ENCODE measurements around the gene EFR3B. TPM values are rescaled to one million over a fixed set of nuclear protein-coding genes. Genes with fewer than 3 reads are reported as not detected.

The EFR3B gene
- total and polyA plus RNA-seq, 2 of the 13 experiments (the other 11 are each of a cell fraction or from before 2014, with no cell fraction given) = 0.42 TPM

DNA sequence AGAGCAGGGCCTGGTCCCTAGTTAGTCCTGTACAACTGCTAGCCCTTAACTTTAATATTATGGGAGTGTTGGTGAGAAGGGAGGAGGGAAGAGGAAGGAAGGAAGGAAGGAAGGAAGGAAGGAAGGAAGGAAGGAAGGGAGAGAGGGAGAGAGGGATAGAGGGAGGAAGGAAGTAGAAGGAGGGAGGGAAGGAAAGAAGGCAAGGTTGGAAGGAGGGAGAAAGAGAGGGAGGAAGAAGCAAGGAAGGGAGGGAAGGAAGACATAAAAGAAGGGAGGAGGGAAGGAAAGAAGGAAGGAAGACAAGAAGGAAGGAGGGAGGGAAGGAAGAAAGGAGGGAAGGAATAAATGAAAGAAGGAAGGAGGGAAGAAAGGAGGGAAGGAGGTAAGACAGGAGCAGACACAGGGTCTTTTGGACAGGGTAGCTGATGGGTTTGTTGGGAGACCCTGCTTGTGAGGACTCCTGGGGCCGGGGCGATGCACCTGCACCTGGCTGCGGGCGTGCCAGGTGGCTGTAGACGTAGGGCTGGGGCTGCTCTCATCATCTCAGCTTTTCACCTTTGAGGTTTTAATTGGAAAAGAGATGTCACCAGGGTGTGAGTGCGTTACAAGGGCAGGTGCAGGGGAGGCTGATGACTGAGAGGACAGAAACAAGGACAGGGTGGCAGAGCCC, 132.5 kb downstream of the EFR3B start (continued):
- TF ChIP-seq ZSCAN20 (CRISPR knock-in tag; IDR thresholded peaks at IDR 0.05; ENCODE audit: borderline replicate concordance) (no peak), TEAD2 (CRISPR knock-in tag; IDR thresholded peaks at IDR 0.05) (no peak), HCFC1 (IDR thresholded peaks at IDR 0.05; ENCODE audit: low read depth, low read length) (no peak), DNMT3B (CRISPR knock-in tag; conservative IDR thresholded peaks at IDR 0.05) (no peak), GABPB1 (CRISPR knock-in tag; IDR thresholded peaks at IDR 0.05) (no peak), NFE2 (CRISPR knock-in tag; IDR thresholded peaks at IDR 0.05) (no peak), GLMP (CRISPR knock-in tag; IDR thresholded peaks at IDR 0.05; ENCODE audit: borderline replicate concordance) (no peak), SP4 (CRISPR knock-in tag; IDR thresholded peaks at IDR 0.05) (no peak), ZNF546 (CRISPR knock-in tag; conservative IDR thresholded peaks at IDR 0.05) (no peak), SKI (IDR thresholded peaks at IDR 0.05; ENCODE audit: partially characterized antibody) (no peak), FOXK2 (IDR thresholded peaks at IDR 0.05) (0 out of 2 replicates have a peak, but pooled peaks have one; percentile 31), EED (CRISPR knock-in tag; IDR thresholded peaks at IDR 0.05) (no peak), ZNF276 (CRISPR knock-in tag; IDR thresholded peaks at IDR 0.05; ENCODE audit: low read depth) (no peak), HIVEP1 (CRISPR knock-in tag; IDR thresholded peaks at IDR 0.05) (no peak), ZNF547 (CRISPR knock-in tag; IDR thresholded peaks at IDR 0.05) (no peak), ZNF672 (CRISPR knock-in tag; IDR thresholded peaks at IDR 0.05) (no peak), ZNF337 (CRISPR knock-in tag; IDR thresholded peaks at IDR 0.05; ENCODE audit: borderline replicate concordance, low read depth) (no peak)
- TF ChIP-seq, protein P1, sequence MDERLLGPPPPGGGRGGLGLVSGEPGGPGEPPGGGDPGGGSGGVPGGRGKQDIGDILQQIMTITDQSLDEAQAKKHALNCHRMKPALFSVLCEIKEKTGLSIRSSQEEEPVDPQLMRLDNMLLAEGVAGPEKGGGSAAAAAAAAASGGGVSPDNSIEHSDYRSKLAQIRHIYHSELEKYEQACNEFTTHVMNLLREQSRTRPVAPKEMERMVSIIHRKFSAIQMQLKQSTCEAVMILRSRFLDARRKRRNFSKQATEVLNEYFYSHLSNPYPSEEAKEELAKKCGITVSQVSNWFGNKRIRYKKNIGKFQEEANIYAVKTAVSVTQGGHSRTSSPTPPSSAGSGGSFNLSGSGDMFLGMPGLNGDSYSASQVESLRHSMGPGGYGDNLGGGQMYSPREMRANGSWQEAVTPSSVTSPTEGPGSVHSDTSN (CRISPR knock-in tag; IDR thresholded peaks at IDR 0.05) = no peak
